H9 (cell line): ENCODE results near the gene TEX47. TPM values are rescaled to one million over a fixed set of nuclear protein-coding genes. Genes with fewer than 3 reads are reported as not detected.

Experiments
- DNase-seq: peaks from one replicate; pipeline ENCODE4 v3.0.0-alpha.2; 2017
- H2AFZ ChIP-seq: one replicate; pipeline ENCODE4 v1.6.1; 2013; ENCODE audit warnings: mild to moderate bottlenecking, low read length, control low read depth, moderate library complexity
- H2AK5ac ChIP-seq: 2 replicates; pipeline ENCODE4 v1.6.1; 2013; ENCODE audit warnings: low read length, control low read depth, mixed read lengths; ENCODE audit not compliant: insufficient read length
- H2BK120ac ChIP-seq: one replicate; pipeline ENCODE4 v1.6.1; 2013; ENCODE audit warnings: low read depth, mild to moderate bottlenecking, low read length, control low read depth, inconsistent platforms; ENCODE audit not compliant: poor library complexity, severe bottlenecking
- H2BK12ac ChIP-seq: 2 replicates; pipeline ENCODE4 v1.6.1; 2013; ENCODE audit warnings: low read length, control low read depth, mixed read lengths, low read depth; ENCODE audit not compliant: insufficient read length
- H2BK15ac ChIP-seq: 2 replicates; pipeline ENCODE4 v1.6.1; 2013; ENCODE audit warnings: low read depth, low read length, control low read depth
- H2BK20ac ChIP-seq: one replicate; pipeline ENCODE4 v1.6.1; 2013; ENCODE audit warnings: low read depth, mild to moderate bottlenecking, low read length, control low read depth, inconsistent platforms; ENCODE audit not compliant: poor library complexity, severe bottlenecking
- H2BK5ac ChIP-seq: 2 replicates; pipeline ENCODE4 v1.6.1; 2013; ENCODE audit warnings: low read length, control low read depth, mixed read lengths; ENCODE audit not compliant: insufficient read length
- H3K14ac ChIP-seq: 2 replicates; pipeline ENCODE4 v1.6.1; 2013; ENCODE audit warnings: low read length, control low read depth; ENCODE audit not compliant: insufficient read depth
- H3K18ac ChIP-seq: 2 replicates; pipeline ENCODE4 v1.6.1; 2013; ENCODE audit warnings: low read depth, mild to moderate bottlenecking, mixed read lengths, low read length, control low read depth; ENCODE audit not compliant: insufficient read length
- H3K23ac ChIP-seq: 2 replicates; pipeline ENCODE4 v1.6.1; 2013; ENCODE audit warnings: low read length, control low read depth, mixed read lengths, low read depth; ENCODE audit not compliant: insufficient read length
- H3K23me2 ChIP-seq: 2 replicates; pipeline ENCODE4 v1.6.1; 2013; ENCODE audit warnings: low read depth, mild to moderate bottlenecking, mixed read lengths, low read length, control low read depth; ENCODE audit not compliant: insufficient read length, poor library complexity, severe bottlenecking
- H3K27ac ChIP-seq: 2 replicates; pipeline ENCODE4 v1.5.1; 2013; ENCODE audit warnings: low read length, control low read depth, mixed read lengths, low read depth; ENCODE audit not compliant: insufficient read length
- H3K27me3 ChIP-seq: 2 replicates; pipeline ENCODE4 v1.6.1; 2013; ENCODE audit warnings: low read length, control low read depth, inconsistent platforms; ENCODE audit not compliant: insufficient read depth
- H3K4ac ChIP-seq: 2 replicates; pipeline ENCODE4 v1.6.1; 2013; ENCODE audit warnings: low read depth, mild to moderate bottlenecking, control low read depth, inconsistent platforms, low read length, moderate library complexity
- H3K4me1 ChIP-seq: 2 replicates; pipeline ENCODE4 v1.6.1; 2013; ENCODE audit warnings: low read length, control low read depth, inconsistent platforms; ENCODE audit not compliant: insufficient read depth
- H3K4me2 ChIP-seq: 2 replicates; pipeline ENCODE4 v1.6.1; 2013; ENCODE audit warnings: low read length, control low read depth, mixed read lengths; ENCODE audit not compliant: insufficient read length, insufficient read depth
- H3K56ac ChIP-seq: 2 replicates; pipeline ENCODE4 v1.6.1; 2013; ENCODE audit warnings: low read depth, mild to moderate bottlenecking, mixed read lengths, low read length, control low read depth; ENCODE audit not compliant: insufficient read length
- H3K79me1 ChIP-seq: 2 replicates; pipeline ENCODE4 v1.6.1; 2013; ENCODE audit warnings: low read depth, mild to moderate bottlenecking, moderate library complexity, low read length, control low read depth, inconsistent platforms; ENCODE audit not compliant: insufficient read depth, poor library complexity, severe bottlenecking
- H3K79me2 ChIP-seq: 2 replicates; pipeline ENCODE4 v1.6.1; 2013; ENCODE audit warnings: low read length, control low read depth, inconsistent platforms; ENCODE audit not compliant: insufficient read depth
- H3K9ac ChIP-seq: 2 replicates; pipeline ENCODE4 v1.6.1; 2013; ENCODE audit warnings: low read length, control low read depth, mixed read lengths; ENCODE audit not compliant: insufficient read length; ENCODE audit errors: extremely low read depth
- H3K9me3 ChIP-seq: one replicate; pipeline ENCODE4 v1.6.1; 2013; ENCODE audit warnings: low read depth, low read length, inconsistent platforms; ENCODE audit not compliant: control insufficient read depth
- H3T11ph ChIP-seq: one replicate; pipeline ENCODE4 v1.6.1; 2013; ENCODE audit warnings: mild to moderate bottlenecking, low read length, control low read depth, inconsistent platforms
- H4K20me1 ChIP-seq: one replicate; pipeline ENCODE4 v1.6.1; 2013; ENCODE audit not compliant: control insufficient read depth, insufficient read length, insufficient read depth
- H4K5ac ChIP-seq: 2 replicates; pipeline ENCODE4 v1.6.1; 2013; ENCODE audit warnings: low read depth, mild to moderate bottlenecking, mixed read lengths, low read length, control low read depth; ENCODE audit not compliant: insufficient read length
- H4K8ac ChIP-seq: replicated peaks from 2 replicates; pipeline ENCODE4 v1.6.1; 2013; ENCODE audit warnings: low read length, control low read depth, mixed read lengths, low read depth; ENCODE audit not compliant: insufficient read length
- H4K91ac ChIP-seq: 2 replicates; pipeline ENCODE4 v1.6.1; 2013; ENCODE audit warnings: low read depth, mild to moderate bottlenecking, moderate library complexity, mixed read lengths, low read length, control low read depth; ENCODE audit not compliant: insufficient read length
- H3K27ac Mint-ChIP-seq, 3 experiments: 2 replicates in 2 of 3; 3 replicates in 1 of 3; pipeline ENCODE4 v1.8.0; 2020 to 2021; ENCODE audit warnings: mixed read lengths in 3 of 3, mild to moderate bottlenecking in 1 of 3, moderate library complexity in 1 of 3
- H3K27me3 Mint-ChIP-seq: 2 replicates; pipeline ENCODE4 v1.8.0; 2021; ENCODE audit warnings: low read depth, mild to moderate bottlenecking, moderate library complexity, mixed read lengths
- H3K36me3 Mint-ChIP-seq, 3 experiments: 2 replicates in 2 of 3; 3 replicates in 1 of 3; pipeline ENCODE4 v1.8.0; 2020 to 2021; ENCODE audit warnings: low read depth in 3 of 3, mixed read lengths in 3 of 3; ENCODE audit not compliant: insufficient read depth in 1 of 3
- H3K4me1 Mint-ChIP-seq, 2 experiments: 2 replicates each; pipeline ENCODE4 v1.8.0; 2020; ENCODE audit warnings: mixed read lengths in 2 of 2
- H3K4me3 Mint-ChIP-seq, 2 experiments: 2 replicates in 1 of 2; 3 replicates in 1 of 2; pipeline ENCODE4 v1.8.0; 2020 to 2021; ENCODE audit warnings: mild to moderate bottlenecking in 2 of 2, mixed read lengths in 2 of 2, moderate library complexity in 1 of 2
- H3K9me3 Mint-ChIP-seq, 2 experiments: 2 replicates in 1 of 2; 3 replicates in 1 of 2; pipeline ENCODE4 v1.8.0; 2020; ENCODE audit warnings: mild to moderate bottlenecking in 2 of 2, mixed read lengths in 2 of 2, moderate library complexity in 1 of 2
- WGBS: extraction: QIAGEN DNeasy Blood & Tissue Kit; methylation state at CpG from one replicate; pipeline ENCODE4 v1.1.7; 2013; ENCODE audit warnings: missing lambda C conversion rate, low lambda C conversion rate, mixed read lengths; ENCODE audit not compliant: insufficient read length; ENCODE audit errors: extremely low coverage; 5-methylcytosine and 5-hydroxymethylcytosine counted together
- total RNA-seq: library from RNA; stranded (reverse); gene quantifications from 2 replicates; pipeline ENCODE4 v1.2.1, GENCODE V29; 2021
- TF ChIP-seq, protein P1 (sequence below): fragments of 200-600 bp; sonication (generic); conservative IDR thresholded peaks from 3 replicates; pipeline ENCODE4 v1.8.0; 2021; ENCODE audit warnings: antibody characterized with exemption, mild to moderate bottlenecking

Gene TEX47
- total RNA-seq, 1 experiment from 2014 or later = not detected

DNA sequence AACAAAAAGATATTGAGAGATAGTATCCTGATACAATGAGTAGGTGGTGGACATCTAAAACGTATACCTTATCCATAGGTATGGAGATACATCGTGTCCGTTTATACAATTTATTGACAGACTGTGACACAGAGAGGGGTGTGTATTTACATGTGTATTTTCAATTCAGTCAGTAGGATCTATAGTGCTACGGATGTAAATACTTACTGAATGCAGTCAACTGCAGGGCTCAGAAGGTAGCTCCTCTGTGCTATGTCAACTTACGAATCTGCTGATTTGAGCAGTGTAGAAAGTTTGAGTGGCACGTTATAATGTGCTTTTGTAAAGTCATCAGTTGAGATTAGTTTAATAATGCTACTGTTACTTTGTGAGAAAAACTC, 35.4 kb downstream of the TEX47 start:
- Histone ChIP-seq H3K4me1 (no peaks in the 10 kb centered on the region), H4K8ac (no peak overlapping the region), H2AFZ (no peak overlapping the region), H2BK5ac (no peak overlapping the region), H3K4me2 (peak overlapping the region; percentile 86), H3K14ac (no peak overlapping the region), H4K5ac (no peak overlapping the region), H3T11ph (no peak overlapping the region), H2BK12ac (no peak overlapping the region), H3K79me2 (no peaks in the 10 kb centered on the region), H3K18ac (no peak overlapping the region), H3K79me1 (no peaks in the 10 kb centered on the region), H3K23ac (no peak overlapping the region), H3K27me3 (peaks cover 6% of the 10 kb centered on the region; the same call in 1 of the 2 replicates), H3K23me2 (peaks cover 9% of the 10 kb centered on the region), H3K4ac (no peak overlapping the region), H4K91ac (no peak overlapping the region), H2BK120ac (no peak overlapping the region), H3K27ac (no peak overlapping the region), H3K9me3 (no peaks in the 10 kb centered on the region), H2AK5ac (no peak overlapping the region), H4K20me1 (no peaks in the 10 kb centered on the region), H2BK20ac (no peak overlapping the region), H2BK15ac (no peak overlapping the region), H3K9ac (no peak overlapping the region), H3K56ac (no peak overlapping the region)
- Mint-ChIP-seq H3K36me3 (no peaks in the 10 kb centered on the region), H3K27me3 (peaks cover 64% of the 10 kb centered on the region), H3K4me3 (peak overlapping the region; percentile 62 to 84), H3K4me1 (peaks cover 8 to 10% of the 10 kb centered on the region in 2 experiments), H3K27ac (no peak overlapping the region), H3K9me3 (no peaks in the 10 kb centered on the region)
- TF ChIP-seq, protein P1, sequence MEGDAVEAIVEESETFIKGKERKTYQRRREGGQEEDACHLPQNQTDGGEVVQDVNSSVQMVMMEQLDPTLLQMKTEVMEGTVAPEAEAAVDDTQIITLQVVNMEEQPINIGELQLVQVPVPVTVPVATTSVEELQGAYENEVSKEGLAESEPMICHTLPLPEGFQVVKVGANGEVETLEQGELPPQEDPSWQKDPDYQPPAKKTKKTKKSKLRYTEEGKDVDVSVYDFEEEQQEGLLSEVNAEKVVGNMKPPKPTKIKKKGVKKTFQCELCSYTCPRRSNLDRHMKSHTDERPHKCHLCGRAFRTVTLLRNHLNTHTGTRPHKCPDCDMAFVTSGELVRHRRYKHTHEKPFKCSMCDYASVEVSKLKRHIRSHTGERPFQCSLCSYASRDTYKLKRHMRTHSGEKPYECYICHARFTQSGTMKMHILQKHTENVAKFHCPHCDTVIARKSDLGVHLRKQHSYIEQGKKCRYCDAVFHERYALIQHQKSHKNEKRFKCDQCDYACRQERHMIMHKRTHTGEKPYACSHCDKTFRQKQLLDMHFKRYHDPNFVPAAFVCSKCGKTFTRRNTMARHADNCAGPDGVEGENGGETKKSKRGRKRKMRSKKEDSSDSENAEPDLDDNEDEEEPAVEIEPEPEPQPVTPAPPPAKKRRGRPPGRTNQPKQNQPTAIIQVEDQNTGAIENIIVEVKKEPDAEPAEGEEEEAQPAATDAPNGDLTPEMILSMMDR = no peak
- WGBS = no CpG with 5 or more reads among the region's 6 CpGs
- DNase-seq = no peak
